GM21367 (cell line): ENCODE measurements around the gene POU3F3.

Experiments
- ATAC-seq: cut with Tn5 transposase; IDR thresholded peaks from one replicate; pipeline ENCODE4 v1.9.1; 2021; ENCODE audit not compliant: unreplicated experiment

POU3F3 gene

GRCh38 chr2:104853534-104854497 lies at the start of gene POU3F3:
Gene POU3F3 (plus strand): TSS chr2:104854115. CDS start chr2:104855511, 1,396 bp downstream.
- no peak for ATAC-seq

- ATAC-seq, result no peak
Observed at GRCh38 chr2:104804148-104804890, 49.6 kb upstream of the POU3F3 start.

- no peak for ATAC-seq
Observed at GRCh38 chr2:104812286-104812685, 41.6 kb upstream of the POU3F3 start.

GRCh38 chr2:104816143-104816542 lies 37.8 kb upstream of the POU3F3 start:
- no peak for ATAC-seq

- no peak for ATAC-seq
Observed at GRCh38 chr2:104818264-104818663, 35.7 kb upstream of the POU3F3 start.

GRCh38 chr2:104820126-104820525 lies 33.8 kb upstream of the POU3F3 start:
- ATAC-seq, result no peak

- no peak for ATAC-seq
Observed at GRCh38 chr2:104825124-104825865, 28.6 kb upstream of the POU3F3 start.

GRCh38 chr2:104826016-104826415 lies 27.9 kb upstream of the POU3F3 start:
- no peak for ATAC-seq

GRCh38 chr2:104831742-104832141 lies 22.2 kb upstream of the POU3F3 start:
- no peak for ATAC-seq

GRCh38 chr2:104834431-104835153 lies 19.3 kb upstream of the POU3F3 start:
- no peak for ATAC-seq

- no peak for ATAC-seq
Observed at GRCh38 chr2:104836265-104836664, 17.6 kb upstream of the POU3F3 start.

- ATAC-seq, result no peak
Observed at GRCh38 chr2:104836841-104837240, 17.1 kb upstream of the POU3F3 start.

- no peak for ATAC-seq
Observed at GRCh38 chr2:104840156-104840555, 13.8 kb upstream of the POU3F3 start.

- ATAC-seq, result no peak
Observed at GRCh38 chr2:104840893-104841585, 12.9 kb upstream of the POU3F3 start.

GRCh38 chr2:104841744-104842143 lies 12.2 kb upstream of the POU3F3 start:
- no peak for ATAC-seq

- no peak for ATAC-seq
Observed at GRCh38 chr2:104844807-104845551, 8.9 kb upstream of the POU3F3 start.

- ATAC-seq, result no peak
Observed at GRCh38 chr2:104845552-104845931, 8.4 kb upstream of the POU3F3 start.

- ATAC-seq, result no peak
Observed at GRCh38 chr2:104845946-104846785, 7.7 kb upstream of the POU3F3 start.
